ENCODE measurements around the gene LPP.

Gene LPP

GRCh38 chr3:188577539-188577938 is 423.6 kb downstream of the LPP start:
- no peak for DNase-seq (ENCODE audit: low read depth in 1 of 2, low spot score in 1 of 2)
- Histone ChIP-seq H3K27ac (replicated peaks) (no peak overlapping the region), H3K4me3 (replicated peaks; ENCODE audit: insufficient read depth, low read length) (no peak overlapping the region), H3K27me3 (ENCODE audit: insufficient read depth, poor library complexity, severe bottlenecking) (no peaks in the 10 kb centered on the region)
- TF ChIP-seq GABPA (IDR thresholded peaks at IDR 0.05; ENCODE audit: low read depth) (no peak), POLR2AphosphoS5 (IDR thresholded peaks at IDR 0.05; ENCODE audit: low read depth) (no peak), SPI1 (IDR thresholded peaks at IDR 0.05; ENCODE audit: borderline replicate concordance, low read depth) (no peak), REST (IDR thresholded peaks at IDR 0.05; ENCODE audit: insufficient replicate concordance, low read depth) (no peak)
- TF ChIP-seq, protein P1, sequence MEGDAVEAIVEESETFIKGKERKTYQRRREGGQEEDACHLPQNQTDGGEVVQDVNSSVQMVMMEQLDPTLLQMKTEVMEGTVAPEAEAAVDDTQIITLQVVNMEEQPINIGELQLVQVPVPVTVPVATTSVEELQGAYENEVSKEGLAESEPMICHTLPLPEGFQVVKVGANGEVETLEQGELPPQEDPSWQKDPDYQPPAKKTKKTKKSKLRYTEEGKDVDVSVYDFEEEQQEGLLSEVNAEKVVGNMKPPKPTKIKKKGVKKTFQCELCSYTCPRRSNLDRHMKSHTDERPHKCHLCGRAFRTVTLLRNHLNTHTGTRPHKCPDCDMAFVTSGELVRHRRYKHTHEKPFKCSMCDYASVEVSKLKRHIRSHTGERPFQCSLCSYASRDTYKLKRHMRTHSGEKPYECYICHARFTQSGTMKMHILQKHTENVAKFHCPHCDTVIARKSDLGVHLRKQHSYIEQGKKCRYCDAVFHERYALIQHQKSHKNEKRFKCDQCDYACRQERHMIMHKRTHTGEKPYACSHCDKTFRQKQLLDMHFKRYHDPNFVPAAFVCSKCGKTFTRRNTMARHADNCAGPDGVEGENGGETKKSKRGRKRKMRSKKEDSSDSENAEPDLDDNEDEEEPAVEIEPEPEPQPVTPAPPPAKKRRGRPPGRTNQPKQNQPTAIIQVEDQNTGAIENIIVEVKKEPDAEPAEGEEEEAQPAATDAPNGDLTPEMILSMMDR (IDR thresholded peaks at IDR 0.05; ENCODE audit: insufficient read depth, low read length), result no peak

DNA sequence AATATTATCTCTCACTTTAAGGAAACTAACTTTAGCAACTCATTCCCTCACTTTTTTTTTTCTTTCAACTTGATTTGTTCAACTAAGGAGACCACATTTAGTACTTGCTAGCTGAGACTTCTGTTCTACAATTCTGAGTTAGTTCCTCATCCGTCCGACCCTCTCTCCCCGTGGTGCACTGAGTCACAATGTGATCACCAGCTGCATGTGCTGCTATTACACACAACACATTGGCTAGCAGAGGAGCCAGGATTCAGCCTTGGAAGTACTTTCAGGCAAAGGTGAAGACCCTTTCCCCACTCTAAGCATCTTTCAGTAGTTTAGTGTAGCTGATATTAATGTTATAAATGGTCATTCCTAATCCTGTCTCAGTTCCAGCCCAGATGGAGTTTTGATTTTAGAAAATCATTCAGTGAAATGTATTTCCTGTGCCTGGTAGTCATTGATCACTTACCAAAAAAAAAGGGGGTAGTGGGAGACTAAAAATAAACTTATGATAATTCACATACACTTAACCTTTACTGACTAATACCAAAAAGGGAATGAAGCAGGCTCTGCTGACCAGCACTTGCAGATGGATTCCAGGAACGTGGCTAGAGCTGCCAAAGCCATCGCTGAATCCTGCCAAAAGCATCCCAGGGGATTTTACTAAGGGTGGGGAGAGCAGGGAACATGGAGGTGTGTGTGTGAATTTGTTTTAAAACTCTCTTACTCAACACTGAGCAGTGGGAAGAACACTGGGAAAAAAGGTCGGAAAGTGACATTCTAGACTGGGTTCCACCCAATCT is 424.8 kb downstream of the LPP start:
- no peak overlapping the region for H3K4me3 ChIP-seq (replicated peaks; ENCODE audit: insufficient read depth, low read length)
- H3K27me3 ChIP-seq (ENCODE audit: insufficient read depth, poor library complexity, severe bottlenecking), result no peaks in the 10 kb centered on the region
- TF ChIP-seq SPI1 (IDR thresholded peaks at IDR 0.05; ENCODE audit: borderline replicate concordance, low read depth), result no peak
- TF ChIP-seq GABPA (IDR thresholded peaks at IDR 0.05; ENCODE audit: low read depth), result no peak
- TF ChIP-seq REST (IDR thresholded peaks at IDR 0.05; ENCODE audit: insufficient replicate concordance, low read depth), result no peak
- no peak for TF ChIP-seq POLR2AphosphoS5 (IDR thresholded peaks at IDR 0.05; ENCODE audit: low read depth)
- TF ChIP-seq, protein P1 (IDR thresholded peaks at IDR 0.05; ENCODE audit: insufficient read depth, low read length), result no peak
- H3K27ac ChIP-seq (replicated peaks), result no peak overlapping the region
- peak in 1 of 2 experiments; percentile 21 for DNase-seq (ENCODE audit: low read depth in 1 of 2, low spot score in 1 of 2)

GRCh38 chr3:188580223-188580622 is 426.3 kb downstream of the LPP start:
- H3K4me3 ChIP-seq (replicated peaks; ENCODE audit: insufficient read depth, low read length), result no peak overlapping the region
- no peak overlapping the region for H3K27ac ChIP-seq (replicated peaks)

More at GRCh38 chr3:188580223-188580622, 426.3 kb downstream of the LPP start:
- H3K27me3 ChIP-seq (ENCODE audit: insufficient read depth, poor library complexity, severe bottlenecking), result no peaks in the 10 kb centered on the region
- DNase-seq (ENCODE audit: low read depth in 1 of 2, low spot score in 1 of 2), result no peak
- TF ChIP-seq POLR2AphosphoS5 (IDR thresholded peaks at IDR 0.05; ENCODE audit: low read depth), result no peak
- TF ChIP-seq SPI1 (IDR thresholded peaks at IDR 0.05; ENCODE audit: borderline replicate concordance, low read depth), result no peak
- TF ChIP-seq REST (IDR thresholded peaks at IDR 0.05; ENCODE audit: insufficient replicate concordance, low read depth), result no peak
- no peak for TF ChIP-seq GABPA (IDR thresholded peaks at IDR 0.05; ENCODE audit: low read depth)
- TF ChIP-seq, protein P1 (IDR thresholded peaks at IDR 0.05; ENCODE audit: insufficient read depth, low read length), result no peak
